WI38 (cell line): Measurements from ENCODE around the gene RSPH4A.

Experiments
- H3K4me3 ChIP-seq: 2 replicates; pipeline ENCODE4 v1.5.1; 2011; ENCODE audit warnings: low read depth, mild to moderate bottlenecking, control low read depth, low read length
- TF ChIP-seq, protein P1 (sequence below): IDR thresholded peaks from 2 replicates; pipeline ENCODE4 v1.5.1; 2012; ENCODE audit warnings: low read depth, mild to moderate bottlenecking, control low read depth, low read length

RSPH4A gene

DNA sequence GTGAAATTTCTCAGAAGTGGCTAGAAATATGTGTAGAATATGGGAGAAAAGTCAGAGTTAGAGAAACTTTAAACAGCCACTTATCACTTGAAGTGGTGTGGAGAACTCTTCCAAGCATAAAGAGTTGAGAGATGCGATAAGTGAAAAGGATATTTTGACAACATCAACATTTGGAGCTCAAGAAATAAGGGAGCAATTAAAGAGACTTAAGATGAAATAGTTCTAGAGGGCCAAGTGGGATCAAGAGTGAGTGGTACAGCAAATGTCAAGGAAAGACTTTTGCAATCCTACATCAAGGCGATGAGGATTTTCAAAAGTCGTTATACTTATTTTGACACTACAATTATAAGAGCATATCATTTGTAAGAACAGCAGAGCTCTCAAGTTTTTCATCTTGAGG lies 9.6 kb downstream of the RSPH4A start:
- H3K4me3 ChIP-seq, result no peak overlapping the region
- TF ChIP-seq, protein P1, sequence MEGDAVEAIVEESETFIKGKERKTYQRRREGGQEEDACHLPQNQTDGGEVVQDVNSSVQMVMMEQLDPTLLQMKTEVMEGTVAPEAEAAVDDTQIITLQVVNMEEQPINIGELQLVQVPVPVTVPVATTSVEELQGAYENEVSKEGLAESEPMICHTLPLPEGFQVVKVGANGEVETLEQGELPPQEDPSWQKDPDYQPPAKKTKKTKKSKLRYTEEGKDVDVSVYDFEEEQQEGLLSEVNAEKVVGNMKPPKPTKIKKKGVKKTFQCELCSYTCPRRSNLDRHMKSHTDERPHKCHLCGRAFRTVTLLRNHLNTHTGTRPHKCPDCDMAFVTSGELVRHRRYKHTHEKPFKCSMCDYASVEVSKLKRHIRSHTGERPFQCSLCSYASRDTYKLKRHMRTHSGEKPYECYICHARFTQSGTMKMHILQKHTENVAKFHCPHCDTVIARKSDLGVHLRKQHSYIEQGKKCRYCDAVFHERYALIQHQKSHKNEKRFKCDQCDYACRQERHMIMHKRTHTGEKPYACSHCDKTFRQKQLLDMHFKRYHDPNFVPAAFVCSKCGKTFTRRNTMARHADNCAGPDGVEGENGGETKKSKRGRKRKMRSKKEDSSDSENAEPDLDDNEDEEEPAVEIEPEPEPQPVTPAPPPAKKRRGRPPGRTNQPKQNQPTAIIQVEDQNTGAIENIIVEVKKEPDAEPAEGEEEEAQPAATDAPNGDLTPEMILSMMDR, result no peak

DNA sequence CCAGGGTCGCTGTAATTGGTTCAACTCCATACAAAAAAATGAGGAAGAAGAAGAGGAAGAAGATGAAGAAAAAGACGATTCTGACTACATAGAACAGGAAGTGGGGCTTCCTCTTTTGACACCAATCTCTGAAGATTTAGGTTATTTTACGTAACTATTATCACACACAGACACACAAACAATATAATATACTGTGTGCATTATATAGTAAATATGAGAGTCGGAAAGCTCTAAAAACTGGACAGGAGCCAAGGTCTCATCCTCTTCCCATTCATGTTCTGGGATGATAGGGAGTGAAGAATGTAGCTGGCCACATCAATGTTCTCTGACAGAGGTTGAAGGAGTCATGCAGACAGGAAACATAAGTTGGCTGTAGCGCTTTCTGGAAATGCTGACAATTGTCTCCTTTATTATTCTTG lies 13.3 kb downstream of the RSPH4A start:
- no peak overlapping the region for H3K4me3 ChIP-seq
- TF ChIP-seq, protein P1, result no peak

DNA sequence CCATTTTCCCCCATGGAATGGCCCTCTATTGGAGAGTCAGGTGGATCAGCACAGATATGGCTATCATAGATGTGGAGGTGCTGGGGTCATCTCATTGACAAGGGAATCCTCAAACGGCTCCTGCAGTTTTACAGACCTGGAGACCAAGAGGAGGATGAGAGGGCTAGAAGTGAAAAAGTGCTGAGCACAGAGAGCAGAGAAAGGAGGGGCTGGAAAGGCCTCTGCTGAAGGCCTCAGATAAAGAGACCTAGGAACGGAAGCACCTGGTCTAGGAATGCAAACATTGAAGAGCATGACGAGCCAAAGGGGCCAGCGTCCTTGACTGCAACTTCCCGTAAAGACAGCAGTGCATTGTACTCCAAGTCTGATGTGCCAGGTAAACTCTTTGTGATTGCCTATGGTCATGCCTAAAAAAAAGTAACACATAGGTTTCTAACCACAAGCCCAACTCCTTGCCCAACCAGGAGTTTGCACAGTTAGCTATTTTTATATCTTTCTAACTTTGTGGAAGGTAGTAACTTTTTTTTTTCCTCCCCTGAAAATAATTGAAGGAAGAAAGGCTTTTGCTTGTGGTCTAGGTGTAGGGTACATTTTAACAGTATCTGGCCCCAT lies 15.2 kb downstream of the RSPH4A start:
- TF ChIP-seq, protein P1, result no peak
- H3K4me3 ChIP-seq, result no peak overlapping the region

DNA sequence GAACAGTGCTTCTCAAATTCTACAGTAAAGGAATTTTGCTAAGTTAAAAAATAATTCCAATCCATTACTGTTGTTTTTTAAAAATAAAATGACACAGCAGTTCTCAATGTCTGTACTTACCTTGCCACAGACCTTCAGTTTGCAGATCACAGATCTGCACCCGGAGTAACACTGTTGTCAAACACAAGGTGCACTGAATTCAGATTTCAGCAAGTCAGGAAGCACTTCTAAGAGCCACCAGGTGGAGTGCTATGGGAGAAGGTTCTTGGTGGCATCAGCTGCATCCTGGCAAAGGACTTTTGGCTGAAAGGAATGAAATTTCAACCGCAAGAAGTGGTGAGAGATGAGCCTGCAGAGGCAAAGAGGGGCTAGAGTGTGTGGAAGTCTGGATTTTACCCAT lies 17.4 kb downstream of the RSPH4A start:
- H3K4me3 ChIP-seq, result no peak overlapping the region
- TF ChIP-seq, protein P1, result no peak

DNA sequence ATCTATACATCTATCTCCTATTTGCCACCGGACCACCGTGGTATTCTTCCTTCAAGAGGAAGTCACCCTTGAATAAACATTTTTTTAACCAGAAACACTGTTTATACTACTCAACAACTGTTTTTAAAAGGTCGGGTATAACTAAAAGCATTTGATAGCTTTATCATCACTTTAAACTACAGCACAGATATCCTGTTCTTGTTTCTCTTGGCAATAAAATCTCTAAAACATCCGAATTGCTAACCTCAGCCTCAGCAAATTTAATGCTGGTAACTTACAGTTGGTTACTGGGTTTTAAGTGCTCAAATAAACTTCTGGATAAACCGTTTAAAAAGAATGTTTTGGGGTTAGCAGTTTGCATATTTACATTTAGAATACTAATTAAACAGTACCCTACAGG lies 31.9 kb downstream of the RSPH4A start:
- TF ChIP-seq, protein P1, result no peak
- no peak overlapping the region for H3K4me3 ChIP-seq

DNA sequence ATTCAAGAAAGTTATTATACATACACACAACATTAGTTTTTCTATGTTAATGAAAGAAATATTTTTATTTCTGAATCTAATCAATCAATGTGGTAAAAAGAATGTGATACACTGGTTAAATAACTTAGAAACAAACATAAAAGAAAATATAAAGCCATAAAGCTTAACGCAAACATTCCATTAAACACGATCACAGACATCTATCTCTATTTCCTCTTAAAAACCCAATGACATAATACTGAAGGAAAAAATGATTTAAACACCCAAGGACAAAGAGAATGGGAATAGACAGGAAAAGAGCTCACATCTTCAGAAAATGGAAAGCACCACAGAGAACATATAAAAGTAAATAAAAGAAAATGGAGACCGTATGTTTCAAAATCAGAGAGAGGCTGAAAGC lies 32.9 kb downstream of the RSPH4A start:
- TF ChIP-seq, protein P1, result no peak

DNA sequence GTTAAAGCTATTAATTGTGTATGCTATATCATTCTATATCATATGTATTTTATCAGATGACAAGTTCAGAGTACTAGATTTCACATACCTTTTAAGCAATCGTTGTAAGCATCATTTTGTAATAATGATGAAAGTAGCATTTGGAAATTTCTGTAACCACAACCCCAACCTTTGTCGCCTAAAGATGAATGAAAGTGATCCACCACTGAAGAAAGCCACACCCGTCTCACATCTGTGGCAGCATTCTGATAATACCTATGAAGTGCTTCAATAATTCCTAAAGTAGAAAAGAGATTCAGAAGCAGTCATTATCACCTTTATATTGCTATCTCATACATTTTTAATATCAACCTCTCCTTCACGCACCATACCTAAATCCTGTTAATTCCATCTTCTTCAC lies 35.6 kb downstream of the RSPH4A start:
- TF ChIP-seq, protein P1, result no peak
- H3K4me3 ChIP-seq, result no peak overlapping the region

More for the DNA sequence above, 32.9 kb downstream of the RSPH4A start:
- no peak overlapping the region for H3K4me3 ChIP-seq
